ENCODE data around the gene FGF18. TPM values are rescaled to one million over a fixed set of nuclear protein-coding genes. Genes with fewer than 3 reads are reported as not detected.

FGF18 gene
- total and polyA plus RNA-seq, 2 donors (not counting 3 experiments of a cell fraction or from before 2014, with no cell fraction given) = 0.04 to 0.27 TPM

- peaks cover 0 to 4% of the 10 kb centered on the region in 2 experiments for H3K27me3 ChIP-seq (ENCODE audit: control insufficient read depth in 2 of 2, insufficient read depth in 2 of 2, low read length in 2 of 2)
- POLR2A ChIA-PET = no interaction called here
- dilution Hi-C loops (cut with MboI; ENCODE audit: extremely low pct_ligation_motif_present, low sequenced_read_pairs) = no loop called here
- H3K36me3 ChIP-seq (ENCODE audit: control insufficient read depth in 2 of 2, extremely low read depth in 1 of 2, insufficient read depth in 2 of 2, low read length in 2 of 2) = no peaks in the 10 kb centered on the region
- no peak for DNase-seq (ENCODE audit: low read depth, low spot score)
- H3K79me2 ChIP-seq (ENCODE audit: control insufficient read depth, insufficient read depth, low read length) = no peaks in the 10 kb centered on the region
- FAIRE-seq = no peak
- H3K4me2 ChIP-seq (ENCODE audit: insufficient read depth, low read length) = no peak overlapping the region
- H3K4me3 ChIP-seq (replicated peaks in 1 of 3; ENCODE audit: insufficient read depth in 1 of 3, low read depth in 1 of 3, low read length in 3 of 3) = no peak overlapping the region
- H4K20me1 ChIP-seq (replicated peaks; ENCODE audit: control insufficient read depth, extremely low read depth, insufficient read depth, low read length) = no peaks in the 10 kb centered on the region
- intact Hi-C loops (cut with micrococcal nuclease) = no loop called here
- H3K9me1 ChIP-seq (replicated peaks; ENCODE audit: control insufficient read depth, extremely low read depth, insufficient read depth, low read length) = no peaks in the 10 kb centered on the region
- H3K4me1 ChIP-seq (ENCODE audit: control insufficient read depth, extremely low read depth, insufficient read depth, low read length) = no peaks in the 10 kb centered on the region
- H3K9ac ChIP-seq (replicated peaks; ENCODE audit: extremely low read depth, insufficient read depth, low read length) = no peak overlapping the region
- no peak overlapping the region for H3K27ac ChIP-seq (ENCODE audit: insufficient read depth, low read depth, low read length)
- no TSS peak for BruUV-seq (replicated peaks)
- CTCF ChIA-PET = interaction anchor here (1.2 kb wide), 1 partner anchor 35 kb away, joined by 3 read pairs; no protein-coding TSS in a partner anchor
- no peak overlapping the region for H2AFZ ChIP-seq (ENCODE audit: low read depth, low read length)
- no peaks in the 10 kb centered on the region for H3K9me3 ChIP-seq (replicated peaks; ENCODE audit: control insufficient read depth, insufficient read depth, low read length)
- TF ChIP-seq JUN (IDR thresholded peaks at IDR 0.05; ENCODE audit: borderline replicate concordance, insufficient read depth, insufficient read length, low read depth) (no peak), MAX (IDR thresholded peaks at IDR 0.05; ENCODE audit: insufficient read depth, insufficient read length) (no peak), POLR2AphosphoS5 (IDR thresholded peaks at IDR 0.05; ENCODE audit: insufficient read depth, low read depth, low read length) (no peak), POLR2A (IDR thresholded peaks at IDR 0.05; ENCODE audit: low read depth, low read length) (no peak), EZH2 (IDR thresholded peaks at IDR 0.05; ENCODE audit: borderline replicate concordance, low read depth, low read length, severe bottlenecking) (no peak), GATA2 (IDR thresholded peaks at IDR 0.05; ENCODE audit: insufficient read depth, insufficient read length, low read depth, low read length) (no peak)
Observed at GRCh38 chr5:171505473-171506043, 86.1 kb downstream of the FGF18 start.

GRCh38 chr5:171506951-171507350, 87.5 kb downstream of the FGF18 start:
- no TSS peak for BruUV-seq (replicated peaks)
- H2AFZ ChIP-seq (ENCODE audit: low read depth, low read length) = no peak overlapping the region
- no peak for DNase-seq (ENCODE audit: low read depth, low spot score)

More at GRCh38 chr5:171506951-171507350, 87.5 kb downstream of the FGF18 start:
- no peaks in the 10 kb centered on the region for H3K9me1 ChIP-seq (replicated peaks; ENCODE audit: control insufficient read depth, extremely low read depth, insufficient read depth, low read length)
- POLR2A ChIA-PET = no interaction called here
- no peaks in the 10 kb centered on the region for H3K4me1 ChIP-seq (ENCODE audit: control insufficient read depth, extremely low read depth, insufficient read depth, low read length)
- no peak overlapping the region for H3K9ac ChIP-seq (replicated peaks; ENCODE audit: extremely low read depth, insufficient read depth, low read length)
- peaks cover 0 to 4% of the 10 kb centered on the region in 2 experiments for H3K27me3 ChIP-seq (ENCODE audit: control insufficient read depth in 2 of 2, insufficient read depth in 2 of 2, low read length in 2 of 2)
- TF ChIP-seq POLR2A (IDR thresholded peaks at IDR 0.05; ENCODE audit: low read depth, low read length) = no peak
- TF ChIP-seq POLR2AphosphoS5 (IDR thresholded peaks at IDR 0.05; ENCODE audit: insufficient read depth, low read depth, low read length) = no peak
- TF ChIP-seq CTCF (IDR thresholded peaks at IDR 0.05; ENCODE audit: extremely low read depth in 1 of 2, insufficient read depth in 1 of 2, low read depth in 1 of 2, low read length in 2 of 2) = no peak
- no peak for TF ChIP-seq GATA2 (IDR thresholded peaks at IDR 0.05; ENCODE audit: insufficient read depth, insufficient read length, low read depth, low read length)
- no peak for FAIRE-seq
- no peak overlapping the region for H3K27ac ChIP-seq (ENCODE audit: insufficient read depth, low read depth, low read length)
- no peaks in the 10 kb centered on the region for H3K9me3 ChIP-seq (replicated peaks; ENCODE audit: control insufficient read depth, insufficient read depth, low read length)
- no peaks in the 10 kb centered on the region for H3K79me2 ChIP-seq (ENCODE audit: control insufficient read depth, insufficient read depth, low read length)
- no peak overlapping the region for H3K4me3 ChIP-seq (replicated peaks in 1 of 3; ENCODE audit: insufficient read depth in 1 of 3, low read depth in 1 of 3, low read length in 3 of 3)
- no peaks in the 10 kb centered on the region for H4K20me1 ChIP-seq (replicated peaks; ENCODE audit: control insufficient read depth, extremely low read depth, insufficient read depth, low read length)
- H3K36me3 ChIP-seq (ENCODE audit: control insufficient read depth in 2 of 2, extremely low read depth in 1 of 2, insufficient read depth in 2 of 2, low read length in 2 of 2) = no peaks in the 10 kb centered on the region
- intact Hi-C loops (cut with micrococcal nuclease) (no loop called here), dilution Hi-C loops (cut with MboI; ENCODE audit: extremely low pct_ligation_motif_present, low sequenced_read_pairs) (no loop called here)
- no peak overlapping the region for H3K4me2 ChIP-seq (ENCODE audit: insufficient read depth, low read length)
- CTCF ChIA-PET = interaction anchor here (1.2 kb wide), 1 partner anchor 36 kb away, joined by 3 read pairs; no protein-coding TSS in a partner anchor

Data from endothelial cell of umbilical vein (primary cell).